GM21786 (cell line): ENCODE measurements around the gene TSNAXIP1.
"Not testable (repeated sequence)": the region's sequence is repeated elsewhere in the genome, so short reads cannot be mapped to it uniquely, and the experiment has no call there.

Source experiments
- ATAC-seq: cut with Tn5 transposase; IDR thresholded peaks from one replicate; pipeline ENCODE4 v1.9.1; 2021; ENCODE audit not compliant: unreplicated experiment

Gene TSNAXIP1

DNA sequence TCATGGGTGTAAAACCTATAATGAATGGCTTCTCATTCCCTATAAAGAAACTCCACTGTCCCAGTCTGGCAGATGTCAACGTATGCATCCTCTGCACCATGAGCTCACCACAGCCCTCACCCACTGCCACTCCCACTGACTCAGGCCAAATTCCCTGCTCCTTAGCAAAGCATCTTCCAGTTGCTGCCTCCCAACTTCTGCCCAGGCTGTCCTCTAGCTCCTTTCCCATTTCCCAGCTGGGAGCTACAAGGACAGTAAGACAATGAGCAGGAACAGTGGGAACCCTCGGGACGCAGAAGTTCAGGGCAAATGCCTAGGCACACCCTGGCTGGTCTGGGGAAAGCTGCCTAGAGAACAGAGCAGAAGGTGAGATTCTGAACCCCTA lies 26.3 kb downstream of the TSNAXIP1 start:
- no peak for ATAC-seq

DNA sequence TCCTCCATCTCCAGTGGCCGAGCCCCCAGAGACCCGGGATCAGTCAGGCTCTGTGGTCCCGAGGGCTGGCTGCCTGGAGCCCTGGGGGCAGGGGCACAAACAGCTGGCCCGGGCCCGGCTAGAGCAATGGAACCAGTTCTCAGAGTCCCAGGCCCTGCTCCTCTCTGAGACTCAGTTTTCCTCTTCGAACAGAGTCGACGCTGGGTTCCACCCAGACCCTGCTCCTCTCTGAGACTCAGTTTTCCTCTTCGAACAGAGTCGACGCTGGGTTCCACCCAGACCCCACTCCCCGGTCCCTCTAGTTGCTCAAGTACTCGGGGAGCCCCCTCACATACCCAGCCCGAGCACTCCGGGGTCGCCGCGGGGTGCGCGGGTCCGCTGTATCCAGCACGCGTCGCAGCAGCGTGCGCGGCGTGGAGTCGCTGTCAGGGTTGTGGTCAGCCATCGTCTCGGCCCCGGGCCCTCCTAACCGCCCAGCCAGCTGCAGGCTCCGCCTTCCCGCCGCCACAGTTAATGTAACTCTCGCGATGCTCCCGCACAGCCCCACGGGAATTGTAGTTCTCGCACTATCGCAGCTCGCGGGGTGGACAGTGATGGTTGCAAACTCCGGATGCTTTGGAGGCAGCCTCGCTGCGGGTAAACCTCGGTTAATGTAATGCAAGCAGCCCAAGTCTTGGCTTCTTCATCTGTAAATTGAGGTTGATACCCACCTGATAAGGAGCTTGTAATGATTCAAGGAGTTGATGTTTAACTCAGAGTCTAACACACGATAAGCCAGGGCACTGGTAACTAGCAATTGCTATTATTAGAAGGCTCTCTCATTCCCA lies 26.9 kb downstream of the TSNAXIP1 start:
- ATAC-seq = peak; percentile 98

DNA sequence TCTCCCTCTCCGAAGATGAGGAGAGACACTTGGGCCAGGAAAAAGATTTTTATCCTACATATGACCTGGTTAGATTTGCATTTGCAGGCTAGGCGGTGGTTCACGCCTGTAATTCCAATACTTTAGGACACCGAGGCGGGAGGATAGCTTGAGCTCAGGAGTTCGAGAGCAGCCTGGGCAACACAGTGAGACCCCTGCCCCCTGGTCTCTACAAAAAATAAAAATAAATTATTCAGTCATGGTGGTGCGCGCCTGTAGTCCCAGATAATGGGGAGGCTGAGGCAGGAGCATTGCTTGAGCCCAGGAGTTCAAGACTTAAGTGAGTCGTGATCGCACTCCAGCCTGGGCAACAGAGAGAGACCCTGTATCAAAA lies 27.5 kb downstream of the TSNAXIP1 start:
- ATAC-seq = no peak

DNA sequence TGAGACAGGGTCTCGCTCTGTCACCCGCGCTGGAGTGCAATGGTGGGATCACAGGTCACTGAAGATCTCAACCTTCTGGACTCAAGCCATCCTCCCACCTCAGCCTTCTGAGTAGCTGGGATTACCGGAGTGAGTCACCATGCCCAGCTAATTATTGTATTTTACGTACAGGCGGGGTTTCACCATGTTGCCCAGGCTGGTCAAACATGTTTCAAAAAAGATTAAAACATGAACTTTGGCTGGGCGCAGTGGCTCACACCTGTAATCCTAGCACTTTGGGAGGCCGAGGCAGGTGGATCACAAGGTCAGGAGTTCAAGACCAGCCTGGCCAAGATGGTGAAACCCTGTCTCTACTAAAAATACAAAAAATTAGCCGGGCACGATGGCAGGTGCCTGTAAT lies 30.5 kb downstream of the TSNAXIP1 start:
- ATAC-seq = not testable (repeated sequence)

DNA sequence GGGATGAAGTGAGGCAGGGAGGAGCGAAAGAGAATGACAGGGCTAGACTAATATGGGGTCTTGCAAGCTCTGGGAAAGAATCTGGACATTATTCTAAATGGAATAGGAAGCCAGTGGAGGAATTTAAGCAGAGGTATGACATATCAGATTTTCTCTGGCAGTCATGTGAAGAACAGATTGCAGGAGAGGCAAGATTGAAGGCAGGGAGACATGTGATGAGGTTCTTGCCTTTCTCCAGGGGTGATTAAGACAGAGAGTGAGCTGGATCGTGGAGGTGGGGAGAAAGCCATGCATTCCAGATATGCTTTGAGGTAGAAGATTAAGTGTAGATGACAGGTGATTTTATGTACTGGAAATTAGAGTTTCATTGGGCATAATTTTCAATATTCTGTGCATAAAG lies 31.1 kb downstream of the TSNAXIP1 start:
- no peak for ATAC-seq

DNA sequence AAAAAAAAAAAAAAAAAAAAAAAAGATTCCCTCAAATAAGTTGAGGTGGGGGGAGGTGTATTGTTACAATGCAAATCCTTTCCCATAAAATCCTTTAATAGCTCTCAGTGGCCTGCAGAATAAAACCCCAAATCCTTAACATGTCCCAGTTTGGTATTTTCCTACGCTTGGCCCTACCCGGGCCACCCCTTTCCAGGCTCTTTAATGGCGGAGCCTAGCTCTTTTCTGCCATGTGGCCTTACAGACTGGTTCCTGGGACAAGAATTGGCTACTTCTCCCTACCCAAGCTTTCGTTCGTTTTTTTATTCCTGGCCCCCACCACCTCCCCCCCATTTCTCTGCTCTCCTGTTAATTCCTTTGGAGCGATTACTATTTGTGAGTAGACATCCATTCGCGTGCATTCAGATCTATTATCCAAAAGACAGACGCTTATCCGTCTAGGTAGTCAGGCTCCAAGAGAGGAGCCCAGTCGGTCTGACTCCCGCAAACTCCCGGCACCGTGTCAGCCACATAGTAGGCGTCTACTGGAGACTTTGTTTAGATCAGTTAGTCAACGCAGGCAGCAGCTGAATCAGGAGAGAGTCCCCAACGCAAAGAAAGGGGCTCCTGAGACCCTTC lies 34.6 kb downstream of the TSNAXIP1 start:
- no peak for ATAC-seq

DNA sequence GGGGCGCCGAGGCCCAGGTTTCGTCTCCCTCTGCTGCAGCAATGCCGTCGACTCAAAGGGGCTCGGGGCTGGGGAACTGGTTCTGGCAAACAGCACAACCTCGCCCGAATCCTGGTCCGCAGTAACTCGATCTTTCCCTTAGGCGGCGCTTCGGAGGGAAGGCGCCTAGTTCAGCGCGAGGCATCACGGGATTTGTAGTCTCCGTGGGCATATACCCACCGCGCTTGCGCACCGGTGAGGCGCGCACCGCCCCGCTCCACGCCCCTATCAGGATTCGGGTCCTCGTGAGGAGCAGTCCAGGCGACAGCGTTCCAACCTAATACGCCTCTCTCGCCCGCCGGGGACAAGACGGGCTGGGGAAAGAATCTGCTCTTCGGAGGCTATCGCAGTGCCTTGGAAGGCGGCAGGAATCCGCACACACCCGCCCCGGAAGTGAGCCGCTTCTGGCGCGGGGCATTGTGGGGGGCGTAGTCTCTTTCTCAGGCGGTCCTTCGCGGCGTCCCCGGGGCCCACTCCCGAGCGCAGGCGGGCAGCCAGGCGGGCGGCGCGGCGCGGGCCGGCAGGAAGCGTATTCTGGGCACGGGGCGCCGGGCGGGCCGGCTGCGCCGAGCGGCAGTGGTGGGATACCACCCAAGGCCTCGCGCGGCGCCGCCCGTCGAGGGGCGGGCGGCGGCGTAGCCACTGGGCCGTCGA lies 35.3 kb downstream of the TSNAXIP1 start, which contains the start of gene THAP11:
TSS of gene THAP11 (plus strand) at position 505 of the 693 bp plus-strand sequence. CDS start 235 bp downstream, outside the sequence.
- ATAC-seq = peak; percentile 39

DNA sequence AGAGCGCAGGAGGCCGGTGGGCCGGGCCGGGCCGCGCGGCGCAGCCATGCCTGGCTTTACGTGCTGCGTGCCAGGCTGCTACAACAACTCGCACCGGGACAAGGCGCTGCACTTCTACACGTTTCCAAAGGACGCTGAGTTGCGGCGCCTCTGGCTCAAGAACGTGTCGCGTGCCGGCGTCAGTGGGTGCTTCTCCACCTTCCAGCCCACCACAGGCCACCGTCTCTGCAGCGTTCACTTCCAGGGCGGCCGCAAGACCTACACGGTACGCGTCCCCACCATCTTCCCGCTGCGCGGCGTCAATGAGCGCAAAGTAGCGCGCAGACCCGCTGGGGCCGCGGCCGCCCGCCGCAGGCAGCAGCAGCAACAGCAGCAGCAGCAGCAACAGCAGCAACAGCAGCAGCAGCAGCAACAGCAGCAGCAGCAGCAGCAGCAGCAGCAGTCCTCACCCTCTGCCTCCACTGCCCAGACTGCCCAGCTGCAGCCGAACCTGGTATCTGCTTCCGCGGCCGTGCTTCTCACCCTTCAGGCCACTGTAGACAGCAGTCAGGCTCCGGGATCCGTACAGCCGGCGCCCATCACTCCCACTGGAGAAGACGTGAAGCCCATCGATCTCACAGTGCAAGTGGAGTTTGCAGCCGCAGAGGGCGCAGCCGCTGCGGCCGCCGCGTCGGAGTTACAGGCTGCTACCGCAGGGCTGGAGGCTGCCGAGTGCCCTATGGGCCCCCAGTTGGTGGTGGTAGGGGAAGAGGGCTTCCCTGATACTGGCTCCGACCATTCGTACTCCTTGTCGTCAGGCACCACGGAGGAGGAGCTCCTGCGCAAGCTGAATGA lies 36.0 kb downstream of the TSNAXIP1 start:
- ATAC-seq = peak; percentile 5

DNA sequence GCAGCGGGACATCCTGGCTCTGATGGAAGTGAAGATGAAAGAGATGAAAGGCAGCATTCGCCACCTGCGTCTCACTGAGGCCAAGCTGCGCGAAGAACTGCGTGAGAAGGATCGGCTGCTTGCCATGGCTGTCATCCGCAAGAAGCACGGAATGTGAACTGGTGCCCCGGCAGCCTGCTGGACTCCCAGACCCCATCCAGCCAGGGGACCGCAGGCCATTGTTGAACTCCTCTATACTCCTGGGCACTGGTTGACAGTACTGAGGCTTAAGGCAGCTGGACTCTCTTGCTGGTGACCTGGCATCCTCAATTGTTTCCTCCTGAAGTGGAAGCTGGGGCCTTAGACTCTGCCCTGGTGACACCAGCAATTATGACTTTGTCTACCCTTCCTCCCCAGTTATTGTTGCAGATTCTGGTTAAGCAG lies 36.7 kb downstream of the TSNAXIP1 start:
- ATAC-seq = no peak

DNA sequence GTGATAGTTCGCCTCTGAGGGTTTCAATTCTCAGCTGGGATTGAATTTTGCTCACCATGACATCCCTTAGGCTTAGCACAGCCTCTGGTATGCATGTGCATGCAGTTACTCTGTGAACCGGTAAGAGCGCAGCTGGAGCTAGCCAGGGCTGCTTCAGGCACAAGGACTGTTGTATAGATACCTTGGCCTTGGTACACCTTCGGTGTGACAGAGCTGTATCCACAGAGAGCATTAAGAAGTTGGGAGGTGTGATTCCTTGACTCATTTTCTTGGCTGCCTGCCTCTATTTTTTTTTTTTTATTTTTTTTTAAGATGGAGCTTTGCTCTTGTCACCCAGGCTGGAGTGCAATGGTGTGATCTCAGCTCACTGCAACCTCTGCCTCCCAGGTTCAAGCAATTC lies 37.8 kb downstream of the TSNAXIP1 start:
- no peak for ATAC-seq

DNA sequence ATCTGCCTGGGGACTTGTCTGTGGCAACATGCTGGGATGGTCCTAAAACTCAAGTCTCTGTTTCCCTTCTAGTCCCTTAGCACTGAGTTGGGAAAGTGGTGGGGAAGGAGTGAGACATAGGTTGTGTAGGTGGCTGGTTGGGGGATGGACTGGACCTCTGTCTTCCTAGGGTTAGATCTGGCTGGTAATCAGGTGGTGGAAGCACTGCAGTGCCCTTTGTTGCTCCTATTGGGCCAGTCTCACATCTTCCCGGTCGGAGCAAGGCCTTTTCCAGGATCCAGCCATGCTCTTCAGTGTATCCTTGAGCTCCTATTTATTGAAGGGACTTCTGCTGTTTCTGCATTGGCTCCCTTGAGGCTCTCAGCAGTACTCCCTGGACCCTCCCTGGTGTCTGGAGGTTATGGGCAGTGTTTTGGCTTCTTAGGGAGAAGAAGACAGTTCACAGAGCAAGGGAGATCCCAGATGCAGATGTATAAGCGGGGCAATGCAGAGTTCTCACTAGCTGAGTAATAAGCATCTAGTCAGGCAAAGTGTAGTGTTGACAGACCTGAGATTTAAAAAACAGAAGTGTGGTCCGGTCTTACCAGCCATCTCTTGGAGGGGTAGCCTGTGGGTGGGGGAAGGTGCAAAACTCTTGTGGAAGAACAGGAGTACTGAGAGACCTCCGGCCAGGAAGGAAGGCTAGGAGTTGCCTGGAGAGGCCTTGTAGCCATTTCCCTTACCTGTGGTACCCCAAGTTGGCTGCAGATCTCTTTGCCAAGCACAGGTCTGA lies 38.8 kb downstream of the TSNAXIP1 start:
- no peak for ATAC-seq

DNA sequence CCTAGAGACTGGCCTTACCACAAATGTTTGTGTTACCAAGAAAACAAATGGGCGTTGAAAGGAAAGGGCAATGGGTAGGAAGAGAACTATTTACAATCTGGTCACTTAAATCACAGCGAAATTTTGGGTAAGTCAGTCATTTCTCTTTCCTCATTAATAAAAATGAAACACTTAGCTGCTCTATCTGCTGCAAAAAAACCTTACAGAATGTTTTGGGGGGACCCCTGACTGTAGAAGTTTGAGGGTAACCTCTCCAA lies 39.3 kb downstream of the TSNAXIP1 start:
- ATAC-seq = no peak

DNA sequence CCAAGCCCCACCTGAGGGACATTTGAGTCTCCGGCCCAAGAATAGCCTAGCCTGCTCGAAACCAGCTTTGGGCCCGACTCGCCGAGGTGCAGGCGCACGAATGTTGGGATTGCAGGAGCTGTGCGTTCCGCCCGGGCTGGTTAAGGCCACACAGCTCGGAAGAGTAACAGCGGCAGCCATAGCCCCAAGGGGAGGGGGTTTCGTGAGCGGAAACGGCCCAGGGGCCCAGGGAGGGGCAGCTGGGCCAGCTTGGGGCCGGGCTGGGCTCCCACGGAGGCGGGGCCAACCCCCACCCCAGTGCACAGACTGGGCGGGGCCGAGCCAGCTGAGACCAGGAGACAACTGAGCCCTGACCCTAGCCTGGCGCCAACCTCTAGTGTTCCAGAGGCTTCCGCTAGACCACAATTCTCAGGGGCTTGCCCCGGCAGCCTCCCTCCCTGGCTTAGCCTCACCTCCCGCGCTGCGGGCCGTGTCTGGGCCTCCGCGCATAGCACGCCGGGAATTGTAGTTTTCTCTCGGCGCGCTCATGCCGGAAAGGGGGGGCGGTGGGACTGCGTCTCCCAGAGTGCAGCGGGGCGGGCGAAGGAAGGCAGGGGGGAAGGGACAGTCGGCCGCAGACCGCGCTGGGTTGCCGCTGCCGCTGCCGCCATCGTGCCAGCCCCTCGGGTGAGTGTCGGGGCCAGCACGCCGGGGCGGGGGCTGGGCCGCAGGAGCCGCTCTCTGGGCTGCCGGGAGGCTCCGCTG lies 39.8 kb downstream of the TSNAXIP1 start, which contains the start of gene NUTF2:
TSS of gene NUTF2 (plus strand) at position 614 of the 744 bp plus-strand sequence. CDS start 18,198 bp downstream, outside the sequence.
- ATAC-seq = peak; percentile 59

DNA sequence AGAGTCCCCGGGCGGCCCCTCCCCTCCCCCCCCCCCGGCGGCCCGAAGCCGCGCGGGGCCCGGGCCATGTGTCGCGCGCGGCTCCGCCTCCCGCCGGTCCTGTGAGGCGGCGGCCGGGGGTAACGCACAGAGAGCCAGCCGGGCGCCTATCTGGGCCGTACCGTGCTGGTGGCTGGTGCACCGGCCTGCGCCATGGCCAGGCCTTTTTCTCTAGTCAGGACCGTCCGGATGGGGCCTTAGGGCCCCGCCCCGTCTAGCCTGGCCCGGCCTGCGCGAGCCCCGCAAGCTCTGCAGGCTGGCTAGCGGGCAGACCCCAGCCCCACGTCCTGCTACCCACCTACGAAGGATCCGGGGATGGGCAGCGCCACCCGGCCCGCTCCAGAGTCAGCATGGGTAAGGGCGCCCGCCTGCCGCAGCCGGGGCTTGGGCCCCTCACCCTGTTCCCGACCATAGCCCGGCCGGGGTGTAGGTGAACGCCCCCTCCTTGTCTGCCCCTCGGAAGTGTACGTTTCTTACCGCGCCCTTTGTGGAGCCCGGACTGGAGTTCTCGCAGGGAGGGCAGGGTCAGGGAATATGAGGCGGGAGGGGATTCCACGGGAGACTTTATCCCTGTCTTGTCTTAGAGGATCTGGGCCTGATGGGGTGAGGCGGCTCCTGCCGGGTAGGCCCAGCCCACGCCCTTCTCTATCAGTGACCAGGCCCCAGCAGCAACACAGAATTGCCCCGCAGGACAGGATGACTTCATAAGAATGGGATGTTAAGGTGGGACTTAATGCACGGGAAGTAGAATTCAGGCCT lies 40.6 kb downstream of the TSNAXIP1 start, which contains the start of gene CENPT:
TSS of gene CENPT (minus strand) at position 630 of the 798 bp plus-strand sequence. CDS start 13,834 bp downstream, outside the sequence.
- peak; percentile 34 for ATAC-seq

DNA sequence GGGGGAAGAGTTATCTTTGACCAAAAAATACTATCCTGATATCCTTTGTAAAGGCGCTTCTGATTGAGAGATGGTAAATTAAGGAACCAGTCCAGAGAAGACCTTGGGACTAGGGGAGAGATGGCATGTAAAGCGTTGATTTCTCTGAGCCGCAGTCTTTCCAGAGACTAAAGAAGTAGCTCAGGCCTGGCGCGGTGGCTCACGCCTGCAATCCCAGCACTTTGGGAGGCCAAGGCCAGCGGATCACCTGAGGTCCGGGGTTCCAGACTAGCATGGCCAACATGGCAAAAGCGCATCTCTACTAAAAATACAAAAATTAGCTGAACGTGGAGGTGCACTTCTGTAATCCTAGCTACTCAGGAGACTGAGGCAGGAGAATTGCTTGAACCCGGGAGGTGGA lies 41.4 kb downstream of the TSNAXIP1 start:
- ATAC-seq = no peak

DNA sequence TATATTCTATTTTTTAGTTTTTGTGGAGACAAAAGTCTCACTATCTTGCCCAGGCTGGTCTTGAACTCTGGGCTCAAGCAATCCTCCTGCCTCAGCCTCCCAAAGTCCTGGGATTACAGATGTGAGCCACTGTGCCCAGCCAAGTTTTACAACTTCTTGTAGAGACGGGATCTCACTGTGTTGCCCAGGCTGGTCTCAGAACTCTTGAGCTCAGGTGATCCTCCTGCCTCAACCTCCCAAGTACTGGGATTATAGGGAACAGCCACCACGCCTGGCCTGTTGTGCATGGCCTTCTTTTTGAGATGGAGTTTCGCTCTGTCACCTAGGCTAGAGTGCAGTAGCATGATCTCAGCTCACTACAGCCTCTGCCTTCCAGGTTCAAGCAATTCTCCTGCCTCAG lies 47.0 kb downstream of the TSNAXIP1 start:
- ATAC-seq = no peak

DNA sequence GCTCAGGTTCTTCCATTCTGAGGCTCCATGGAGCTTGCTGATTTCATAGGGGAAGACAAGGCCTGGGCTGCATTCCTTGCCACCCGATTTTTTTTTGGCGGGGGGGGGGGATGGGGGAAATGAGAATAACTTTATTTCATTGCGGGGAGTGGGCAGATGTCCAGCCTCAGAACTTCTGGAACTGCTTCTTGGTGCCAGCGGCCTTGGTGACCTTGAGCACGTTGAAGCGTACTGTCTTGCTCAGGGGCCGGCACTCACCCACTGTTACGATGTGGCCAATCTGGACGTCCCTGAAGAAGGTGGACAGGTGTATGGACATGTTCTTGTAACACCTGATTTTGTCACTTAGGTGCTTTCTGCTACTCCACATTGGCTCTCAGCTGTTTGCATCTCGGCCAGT lies 49.1 kb downstream of the TSNAXIP1 start:
- no peak for ATAC-seq

DNA sequence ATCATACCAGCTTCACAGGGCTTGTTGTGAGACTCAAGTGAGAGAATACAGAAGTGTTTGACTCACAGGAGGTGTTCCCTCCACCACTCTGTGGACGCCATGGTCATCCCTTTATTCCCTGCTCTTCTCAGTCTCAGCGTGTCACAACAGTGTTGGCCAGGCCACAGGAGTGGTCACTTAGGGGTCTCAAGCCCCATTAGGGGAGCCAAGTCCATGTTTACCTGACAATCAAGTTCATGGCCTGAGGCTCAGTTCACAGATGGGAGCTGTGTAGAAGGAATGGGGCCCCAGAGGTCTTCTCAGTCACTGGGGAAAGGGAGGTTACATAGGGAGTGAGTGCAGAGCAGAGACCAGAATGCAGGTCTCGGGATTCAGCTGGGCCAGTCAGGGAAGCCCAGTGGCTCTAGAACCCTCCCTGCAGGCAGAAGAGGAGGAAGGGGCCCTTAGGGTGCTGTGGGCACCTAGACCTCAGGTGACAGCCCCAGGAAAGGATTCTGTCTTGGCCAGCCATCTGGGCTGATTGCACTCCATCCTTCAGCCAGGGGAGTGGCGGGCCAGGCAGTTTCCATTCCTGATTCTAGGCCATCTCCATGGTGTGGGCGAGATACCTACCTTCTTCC lies 50.3 kb downstream of the TSNAXIP1 start:
- ATAC-seq = no peak
